ENCODE measurements around the gene HMBS. TPM values are rescaled to one million over a fixed set of nuclear protein-coding genes. Genes with fewer than 3 reads are reported as not detected.

Gene HMBS
- total RNA-seq, 4 donors from 2014 or later: 10.8 to 353 (median 21.3) TPM; not detected in 1

DNA sequence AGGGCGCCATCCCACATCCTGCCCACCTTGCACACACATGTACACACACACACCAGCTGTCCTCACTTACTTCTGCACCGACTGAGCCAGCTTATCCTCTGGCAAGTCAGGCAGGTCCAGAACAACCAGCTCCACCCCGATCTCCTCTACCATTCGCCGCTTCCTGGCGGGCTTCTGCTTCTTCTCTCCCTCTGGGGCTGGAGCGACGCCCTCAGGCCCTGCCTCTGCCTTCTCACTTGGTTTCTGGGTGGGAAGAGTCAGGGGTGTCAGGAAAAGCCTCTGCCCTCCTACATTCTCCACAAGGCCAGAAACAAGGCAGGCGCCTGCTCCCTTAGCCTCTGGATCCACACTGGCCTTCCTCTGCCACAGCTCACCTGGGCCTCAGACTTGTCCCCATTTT lies 36.0 kb upstream of the HMBS start:
- TF ChIP-seq EP300 (IDR thresholded peaks at IDR 0.05; ENCODE audit: low read depth): no peak
- TF ChIP-seq, protein P1, sequence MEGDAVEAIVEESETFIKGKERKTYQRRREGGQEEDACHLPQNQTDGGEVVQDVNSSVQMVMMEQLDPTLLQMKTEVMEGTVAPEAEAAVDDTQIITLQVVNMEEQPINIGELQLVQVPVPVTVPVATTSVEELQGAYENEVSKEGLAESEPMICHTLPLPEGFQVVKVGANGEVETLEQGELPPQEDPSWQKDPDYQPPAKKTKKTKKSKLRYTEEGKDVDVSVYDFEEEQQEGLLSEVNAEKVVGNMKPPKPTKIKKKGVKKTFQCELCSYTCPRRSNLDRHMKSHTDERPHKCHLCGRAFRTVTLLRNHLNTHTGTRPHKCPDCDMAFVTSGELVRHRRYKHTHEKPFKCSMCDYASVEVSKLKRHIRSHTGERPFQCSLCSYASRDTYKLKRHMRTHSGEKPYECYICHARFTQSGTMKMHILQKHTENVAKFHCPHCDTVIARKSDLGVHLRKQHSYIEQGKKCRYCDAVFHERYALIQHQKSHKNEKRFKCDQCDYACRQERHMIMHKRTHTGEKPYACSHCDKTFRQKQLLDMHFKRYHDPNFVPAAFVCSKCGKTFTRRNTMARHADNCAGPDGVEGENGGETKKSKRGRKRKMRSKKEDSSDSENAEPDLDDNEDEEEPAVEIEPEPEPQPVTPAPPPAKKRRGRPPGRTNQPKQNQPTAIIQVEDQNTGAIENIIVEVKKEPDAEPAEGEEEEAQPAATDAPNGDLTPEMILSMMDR (IDR thresholded peaks at IDR 0.05): no peak
- intact Hi-C loops (cut with DNase I; ENCODE audit: low total_unique reads) (no loop called here), in situ Hi-C loops (cut with MboI; ENCODE audit: low pct_ligation_motif_present in 1 of 4, low pct_unique_long_range_greater_than_20kb in 1 of 4, low sequenced_read_pairs in 3 of 4) (no loop called here)
- Histone ChIP-seq H3K36me3 (peaks cover 0 to 70% (median 25%) of the 10 kb centered on the region in 4 donors), H3K27ac (no peak overlapping the region), H3K9me3 (no peaks in the 10 kb centered on the region), H3K4me1 (no peaks in the 10 kb centered on the region), H3K27me3 (no peaks in the 10 kb centered on the region), H3K4me3 (no peak overlapping the region)
- no peak for DNase-seq
- WGBS, 2 donors (ENCODE audit: low coverage in 1 of 2): 91 to 94% methylated on average over 7 to 9 of the region's 9 CpGs

DNA sequence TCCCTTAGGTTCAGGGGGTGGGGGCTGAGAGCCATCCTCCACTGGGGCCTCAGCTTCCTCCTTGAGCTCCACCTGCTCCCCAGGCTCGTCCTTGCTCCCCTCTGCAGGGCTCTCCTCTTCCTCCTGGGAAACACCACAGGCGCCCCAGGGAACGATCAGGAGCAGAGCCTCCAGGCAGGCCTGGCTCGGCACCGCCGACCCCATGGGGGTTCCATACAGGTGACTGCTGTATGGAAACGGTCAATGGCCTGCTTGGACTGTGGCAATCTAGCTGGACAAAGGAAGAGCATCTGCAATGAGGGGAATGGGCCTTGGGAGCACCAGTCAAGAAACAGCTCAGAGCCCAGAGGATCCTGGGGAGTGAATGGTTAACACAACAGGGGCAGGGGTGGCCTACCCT lies 35.6 kb upstream of the HMBS start:
- intact Hi-C loops (cut with DNase I; ENCODE audit: low total_unique reads): no loop called here
- TF ChIP-seq EP300 (IDR thresholded peaks at IDR 0.05; ENCODE audit: low read depth): no peak
- no peak for TF ChIP-seq POLR2A (IDR thresholded peaks at IDR 0.05)
- TF ChIP-seq, protein P1 (IDR thresholded peaks at IDR 0.05): no peak
- no peak for TF ChIP-seq POLR2AphosphoS5 (IDR thresholded peaks at IDR 0.05)
- Histone ChIP-seq H3K9me3 (no peaks in the 10 kb centered on the region), H3K4me1 (no peaks in the 10 kb centered on the region), H3K27ac (no peak overlapping the region), H3K36me3 (peaks cover 0 to 73% (median 28%) of the 10 kb centered on the region in 4 donors), H3K4me3 (no peak overlapping the region), H3K27me3 (no peaks in the 10 kb centered on the region)
- no peak for DNase-seq
- WGBS, 2 donors (ENCODE audit: low coverage in 1 of 2): 87% methylated on average over 7 of the region's 7 CpGs; no CpG with 5 or more reads in 1 of the 2 donors
- in situ Hi-C loops (cut with MboI; ENCODE audit: low pct_ligation_motif_present in 1 of 4, low pct_unique_long_range_greater_than_20kb in 1 of 4, low sequenced_read_pairs in 3 of 4): no loop called here

DNA sequence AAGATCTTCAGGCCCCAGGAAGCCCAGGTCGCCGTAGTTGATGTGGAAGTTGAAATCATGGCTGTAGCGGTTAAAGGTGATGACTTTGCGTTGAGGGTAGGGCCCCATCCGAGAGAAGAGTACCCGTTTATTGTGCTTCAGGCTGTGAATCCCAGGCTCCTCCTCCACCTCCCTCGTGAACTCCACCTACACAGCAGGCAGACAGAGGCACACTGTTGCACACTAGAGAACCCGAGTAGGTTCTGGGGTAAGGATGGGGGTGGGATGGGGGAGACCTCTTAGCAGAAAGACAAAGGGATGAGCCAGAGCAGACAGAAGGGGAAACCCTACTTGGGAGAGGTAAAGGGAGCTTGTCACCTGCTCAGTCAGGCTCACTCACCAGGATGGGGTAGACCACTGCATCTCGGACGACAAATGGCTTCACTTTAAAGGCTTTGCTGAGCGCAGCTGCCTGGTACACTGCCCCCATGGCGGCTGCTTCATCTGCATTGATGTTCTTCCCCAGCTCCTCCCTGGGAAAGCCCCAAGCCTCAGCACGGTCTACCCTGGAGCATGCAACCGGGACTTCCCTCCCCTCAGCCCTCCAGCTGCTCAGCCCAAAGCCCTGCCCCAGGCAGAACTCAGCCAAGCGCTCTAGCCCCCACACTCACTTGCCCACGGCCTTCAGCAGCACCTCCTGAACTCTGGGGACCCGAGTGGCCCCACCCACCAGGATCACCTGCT lies 33.1 kb upstream of the HMBS start:
- TF ChIP-seq, protein P1 (IDR thresholded peaks at IDR 0.05): no peak
- TF ChIP-seq POLR2A (IDR thresholded peaks at IDR 0.05): no peak
- TF ChIP-seq POLR2AphosphoS5 (IDR thresholded peaks at IDR 0.05): no peak
- no peak for TF ChIP-seq EP300 (IDR thresholded peaks at IDR 0.05; ENCODE audit: low read depth)
- in situ Hi-C loops (cut with MboI; ENCODE audit: low pct_ligation_motif_present in 1 of 4, low pct_unique_long_range_greater_than_20kb in 1 of 4, low sequenced_read_pairs in 3 of 4): no loop called here
- Histone ChIP-seq H3K9me3 (no peaks in the 10 kb centered on the region), H3K4me1 (peaks cover 0 to 13% (median 10%) of the 10 kb centered on the region in 4 donors), H3K27me3 (no peaks in the 10 kb centered on the region), H3K4me3 (no peak overlapping the region), H3K27ac (no peak overlapping the region), H3K36me3 (peaks cover 0 to 71% (median 27%) of the 10 kb centered on the region in 4 donors)
- no peak for DNase-seq
- intact Hi-C loops (cut with DNase I; ENCODE audit: low total_unique reads): no loop called here
- 87% methylated on average over 7 to 17 of the region's 17 CpGs for WGBS, 2 donors (ENCODE audit: low coverage in 1 of 2)

DNA sequence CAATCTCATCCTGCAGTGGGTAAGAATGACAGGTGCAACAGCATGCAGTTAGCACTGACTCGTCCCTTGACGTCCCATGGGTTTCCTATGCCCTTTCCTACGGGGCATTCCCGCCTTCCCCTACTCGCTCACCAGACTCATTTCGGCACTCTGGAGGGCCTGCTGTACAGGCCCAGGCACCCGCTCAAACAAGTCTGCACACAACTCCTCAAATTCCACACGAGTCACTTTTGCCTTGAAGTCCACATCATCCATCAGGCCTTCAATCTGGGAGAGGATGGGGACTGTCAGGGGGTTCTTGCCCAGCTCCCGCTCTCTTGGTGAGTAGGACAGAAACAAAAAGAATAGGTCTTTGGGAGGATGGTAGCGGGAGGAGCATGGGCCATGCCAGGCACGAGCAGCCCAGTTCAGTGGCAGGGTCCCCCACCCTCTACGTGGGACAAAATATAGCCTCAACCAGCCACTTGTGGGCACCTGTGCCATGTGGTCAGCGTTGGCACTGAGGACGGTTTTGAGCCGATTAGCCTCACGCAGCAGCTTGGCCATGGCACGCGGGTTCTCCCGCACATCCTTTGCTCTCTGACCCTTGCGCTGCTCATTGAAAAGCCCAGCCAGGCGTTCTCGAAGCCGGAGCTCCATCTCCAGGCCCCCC lies 32.4 kb upstream of the HMBS start:
- peaks cover 0 to 64% (median 23%) of the 10 kb centered on the region in 4 donors for H3K36me3 ChIP-seq
- TF ChIP-seq POLR2AphosphoS5 (IDR thresholded peaks at IDR 0.05) (no peak), EP300 (IDR thresholded peaks at IDR 0.05; ENCODE audit: low read depth) (no peak), POLR2A (IDR thresholded peaks at IDR 0.05) (no peak)
- TF ChIP-seq, protein P1 (IDR thresholded peaks at IDR 0.05): no peak
- in situ Hi-C loops (cut with MboI; ENCODE audit: low pct_ligation_motif_present in 1 of 4, low pct_unique_long_range_greater_than_20kb in 1 of 4, low sequenced_read_pairs in 3 of 4): no loop called here
- 86 to 92% methylated on average over 9 to 23 of the region's 23 CpGs for WGBS, 2 donors (ENCODE audit: low coverage in 1 of 2)
- H3K4me1 ChIP-seq: peaks cover 0 to 13% (median 11%) of the 10 kb centered on the region in 4 donors
- H3K4me3 ChIP-seq: no peak overlapping the region
- H3K27me3 ChIP-seq: no peaks in the 10 kb centered on the region
- intact Hi-C loops (cut with DNase I; ENCODE audit: low total_unique reads): no loop called here
- no peaks in the 10 kb centered on the region for H3K9me3 ChIP-seq
- no peak overlapping the region for H3K27ac ChIP-seq
- no peak for DNase-seq

Data from transverse colon (tissue), 4 donors.